DND-41 (cell line): ENCODE measurements around the gene MPC1.

Experiments
- EZH2 ChIP-seq: IDR thresholded peaks from 3 replicates; pipeline ENCODE4 v1.6.1; 2012; ENCODE audit warnings: borderline replicate concordance, low read depth, mild to moderate bottlenecking, moderate library complexity, low read length, inconsistent platforms; ENCODE audit not compliant: severe bottlenecking
- TF ChIP-seq, protein P1 (sequence below): IDR thresholded peaks from 2 replicates; pipeline ENCODE4 v1.5.1; 2012; ENCODE audit warnings: borderline replicate concordance, low read length, moderate library complexity, mild to moderate bottlenecking; ENCODE audit not compliant: poor library complexity, severe bottlenecking; ENCODE audit errors: extremely low read depth

DNA sequence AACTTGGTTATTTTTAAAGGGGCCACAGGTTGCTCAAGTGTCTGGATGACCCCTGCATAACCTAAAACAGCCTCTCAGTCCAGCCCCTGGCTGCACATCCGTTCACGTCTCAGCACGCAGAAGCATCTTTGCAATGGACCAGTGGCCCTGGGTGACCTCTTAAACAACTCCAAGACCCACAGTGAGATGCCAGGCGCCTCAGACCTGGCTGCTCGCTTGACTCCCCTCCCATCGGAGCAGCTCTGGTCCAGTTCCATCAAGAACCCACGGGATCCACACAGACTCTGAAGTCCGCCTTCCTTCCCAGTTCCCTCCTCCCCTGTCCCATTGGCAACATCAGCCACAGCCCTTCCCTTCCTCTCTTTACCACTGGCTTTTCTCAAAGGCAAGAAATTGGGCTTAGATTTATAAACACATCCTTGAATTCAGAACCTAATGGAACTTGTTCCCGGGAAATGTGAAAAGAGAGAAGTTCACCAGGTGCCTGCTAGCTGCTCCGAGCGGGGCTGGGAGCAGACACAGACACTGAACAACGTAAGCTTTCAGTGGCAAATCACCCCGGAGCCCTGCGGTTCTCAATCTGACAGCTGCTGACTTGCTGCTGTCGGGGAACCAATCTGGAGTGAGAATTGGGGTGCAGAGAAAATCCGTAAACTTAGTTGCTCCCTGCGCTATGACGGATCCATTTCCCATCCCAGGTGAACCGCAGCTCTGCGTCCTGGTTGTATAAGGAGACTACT is 39.6 kb upstream of the MPC1 start:
- TF ChIP-seq, protein P1, sequence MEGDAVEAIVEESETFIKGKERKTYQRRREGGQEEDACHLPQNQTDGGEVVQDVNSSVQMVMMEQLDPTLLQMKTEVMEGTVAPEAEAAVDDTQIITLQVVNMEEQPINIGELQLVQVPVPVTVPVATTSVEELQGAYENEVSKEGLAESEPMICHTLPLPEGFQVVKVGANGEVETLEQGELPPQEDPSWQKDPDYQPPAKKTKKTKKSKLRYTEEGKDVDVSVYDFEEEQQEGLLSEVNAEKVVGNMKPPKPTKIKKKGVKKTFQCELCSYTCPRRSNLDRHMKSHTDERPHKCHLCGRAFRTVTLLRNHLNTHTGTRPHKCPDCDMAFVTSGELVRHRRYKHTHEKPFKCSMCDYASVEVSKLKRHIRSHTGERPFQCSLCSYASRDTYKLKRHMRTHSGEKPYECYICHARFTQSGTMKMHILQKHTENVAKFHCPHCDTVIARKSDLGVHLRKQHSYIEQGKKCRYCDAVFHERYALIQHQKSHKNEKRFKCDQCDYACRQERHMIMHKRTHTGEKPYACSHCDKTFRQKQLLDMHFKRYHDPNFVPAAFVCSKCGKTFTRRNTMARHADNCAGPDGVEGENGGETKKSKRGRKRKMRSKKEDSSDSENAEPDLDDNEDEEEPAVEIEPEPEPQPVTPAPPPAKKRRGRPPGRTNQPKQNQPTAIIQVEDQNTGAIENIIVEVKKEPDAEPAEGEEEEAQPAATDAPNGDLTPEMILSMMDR: no peak
- no peak for TF ChIP-seq EZH2
